ENCODE results near the gene COL9A1.
"Not testable (repeated sequence)": the region's sequence is repeated elsewhere in the genome, so short reads cannot be mapped to it uniquely, and the experiment has no call there.

COL9A1 gene

DNA sequence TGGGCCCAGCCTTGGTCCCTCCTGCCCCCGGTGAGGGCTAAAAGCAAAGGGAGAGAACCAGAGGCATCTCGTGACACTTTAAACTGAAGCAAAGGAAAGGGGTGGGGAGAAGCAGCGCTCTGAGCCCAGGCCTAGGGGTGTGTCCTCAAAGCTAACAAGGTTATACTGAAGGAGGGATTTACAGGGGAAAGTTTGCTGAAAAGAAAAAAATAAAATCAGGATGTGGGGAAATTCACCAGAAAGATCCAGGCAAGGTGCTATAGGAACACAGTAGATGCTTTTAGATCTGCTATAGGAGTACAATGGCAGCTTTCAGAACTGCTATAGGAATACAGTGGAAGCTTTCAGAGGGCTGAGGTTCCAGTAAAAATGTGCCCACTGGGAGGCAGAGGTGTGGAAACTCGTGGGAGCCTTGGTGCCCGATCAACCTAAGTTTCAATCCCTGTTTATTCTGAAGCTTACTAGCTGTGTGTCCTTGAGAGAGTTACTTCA is at the start of gene COL9A1:
Gene COL9A1 (minus strand): TSS at position 51 of the 492 bp plus-strand sequence. CDS start 160 bp downstream, outside the sequence.
- DNase-seq = no peak

GRCh38 chr6:70351461-70351860 is 48.6 kb upstream of the COL9A1 start:
- DNase-seq = no peak

GRCh38 chr6:70345619-70346018 is 42.7 kb upstream of the COL9A1 start:
- DNase-seq = no peak

DNA sequence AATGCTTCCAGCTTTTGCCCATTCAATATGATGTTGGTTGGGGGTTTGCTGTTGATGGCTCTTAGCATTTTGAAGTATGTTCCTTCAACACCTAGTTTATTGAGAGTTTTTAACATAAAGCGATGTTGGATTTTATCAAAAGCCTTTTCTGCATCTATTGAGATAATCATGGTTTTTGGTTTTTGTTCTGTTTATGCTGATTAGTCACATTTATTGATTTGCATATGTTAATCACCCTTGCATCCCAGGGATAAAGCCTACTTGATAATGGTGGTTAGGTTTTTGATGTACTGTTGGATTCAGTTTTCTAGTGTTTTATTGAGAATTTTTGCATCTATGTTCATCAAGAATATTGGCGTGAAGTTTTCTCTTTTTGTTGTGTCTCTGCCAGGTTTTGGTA is 40.4 kb upstream of the COL9A1 start:
- no peak for DNase-seq

DNA sequence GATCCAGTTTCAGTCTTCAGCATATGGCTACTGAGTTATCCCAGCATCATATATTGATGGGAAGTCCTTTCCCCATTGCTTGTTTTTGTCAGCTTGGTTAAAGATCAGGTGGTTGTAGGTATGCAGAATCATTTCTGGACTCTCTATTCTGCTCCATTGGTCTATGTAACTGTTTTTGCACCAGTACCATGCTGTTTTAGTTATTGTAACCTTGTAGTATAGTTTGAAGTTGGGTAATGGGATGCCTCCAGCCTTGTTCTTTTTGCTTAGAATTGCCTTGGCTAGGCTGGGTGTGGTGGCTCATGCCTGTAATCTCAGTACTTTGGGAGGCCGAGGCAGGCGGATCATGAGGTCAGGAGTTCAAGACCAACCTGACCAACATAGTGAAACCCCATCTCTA is 36.9 kb upstream of the COL9A1 start:
- DNase-seq = not testable (repeated sequence)

- no peak for DNase-seq
Measured at GRCh38 chr6:70338775-70339174, 35.9 kb upstream of the COL9A1 start.

- DNase-seq = no peak
Measured at GRCh38 chr6:70337743-70338105, 34.8 kb upstream of the COL9A1 start.

- no peak for DNase-seq
Measured at GRCh38 chr6:70336996-70337742, 34.3 kb upstream of the COL9A1 start.

GRCh38 chr6:70327036-70327435 is 24.2 kb upstream of the COL9A1 start:
- no peak for DNase-seq

DNA sequence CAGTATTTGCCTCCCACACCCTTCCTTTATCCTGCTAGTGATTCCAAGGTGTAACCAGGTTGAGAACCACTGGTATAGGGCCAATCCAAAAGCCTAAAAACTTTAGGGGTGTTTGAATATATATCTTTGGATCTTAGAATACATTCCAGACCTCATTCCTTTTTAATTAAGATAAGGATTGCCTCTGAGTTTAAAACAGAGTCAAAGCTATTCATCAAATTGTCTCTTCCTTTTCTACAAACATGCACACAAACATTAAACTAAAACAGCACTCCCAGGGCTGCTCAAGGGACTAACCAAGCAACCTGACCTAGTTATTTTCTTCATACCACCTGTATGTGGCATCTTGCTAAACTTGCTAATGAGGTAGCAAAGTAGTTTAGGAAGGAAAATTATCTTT is 22.1 kb upstream of the COL9A1 start:
- no peak for DNase-seq

GRCh38 chr6:70317799-70318198 is 14.9 kb upstream of the COL9A1 start:
- not testable (repeated sequence) for DNase-seq

DNA sequence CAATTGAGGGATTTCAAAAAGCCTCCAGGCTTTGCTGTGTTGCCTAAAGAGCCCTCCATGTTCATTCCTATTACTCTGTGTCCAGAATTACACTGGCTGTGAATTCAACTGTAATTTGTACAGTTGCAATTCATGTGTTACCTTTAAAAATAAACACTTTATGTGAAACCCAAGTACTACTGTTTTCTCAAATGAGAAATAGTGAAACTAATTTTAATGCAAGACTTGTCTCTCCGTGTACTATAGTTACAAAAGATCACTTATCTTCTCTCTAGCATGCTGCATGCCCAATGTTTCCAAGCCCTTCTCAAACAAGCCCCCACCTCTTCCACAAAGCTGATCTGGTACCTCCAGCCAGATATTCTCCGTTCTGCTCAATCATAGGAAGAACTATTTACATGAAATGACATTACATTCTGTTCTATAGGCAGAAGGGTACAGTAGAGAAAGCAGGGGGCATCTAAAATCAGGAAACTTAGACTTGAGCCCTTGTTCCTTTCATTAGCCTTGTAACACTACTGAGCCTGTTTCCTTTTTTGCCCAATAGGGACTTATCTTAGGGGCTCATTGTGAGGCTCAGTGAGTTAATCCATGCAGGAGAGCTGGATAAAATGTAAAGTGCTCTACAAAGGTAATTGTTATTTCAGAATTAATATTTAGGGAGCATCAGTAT is 12.3 kb upstream of the COL9A1 start:
- DNase-seq = no peak

DNA sequence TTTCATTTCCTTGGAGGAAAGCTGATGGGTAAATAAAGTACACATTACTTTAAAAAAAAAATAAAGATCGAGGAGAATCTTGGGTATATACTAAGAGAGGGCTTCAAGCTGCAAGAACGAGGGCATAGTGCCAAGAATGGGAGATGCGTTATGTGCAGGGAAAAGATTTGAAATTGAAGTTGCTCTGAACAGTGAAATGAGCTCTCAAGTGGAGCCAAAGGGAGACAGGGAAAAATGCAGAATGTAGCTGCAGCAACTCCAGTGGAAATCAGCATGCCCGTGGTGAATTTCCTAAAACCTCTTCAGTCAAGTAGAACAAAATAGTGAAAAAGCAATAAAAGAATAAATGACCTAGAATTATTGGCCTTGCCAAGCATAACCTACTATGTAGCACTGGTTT is 11.4 kb upstream of the COL9A1 start:
- no peak for DNase-seq

- DNase-seq = no peak
Measured at GRCh38 chr6:70312165-70312745, 9.4 kb upstream of the COL9A1 start.

GRCh38 chr6:70310063-70310694 is 7.3 kb upstream of the COL9A1 start:
- DNase-seq = peak; percentile 46

GRCh38 chr6:70309243-70309642 is 6.4 kb upstream of the COL9A1 start:
- DNase-seq = no peak

DNA sequence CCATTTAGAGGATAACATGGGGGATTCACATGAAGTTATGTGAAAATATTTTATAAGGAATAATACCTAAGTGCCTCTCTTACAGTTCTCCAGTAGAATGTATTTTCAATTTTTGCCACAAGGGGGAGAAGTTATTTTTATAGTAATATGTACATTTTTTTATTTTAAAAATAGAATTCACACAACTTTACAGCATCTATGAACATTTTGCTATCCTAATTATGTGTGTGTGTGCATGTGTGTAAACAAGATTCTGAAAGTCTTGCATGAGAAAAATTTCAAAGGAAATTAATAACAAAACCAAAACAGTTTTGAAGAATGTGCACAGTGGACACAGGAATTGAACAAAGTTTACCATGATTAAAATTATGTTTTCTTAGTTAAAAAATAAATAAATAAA is 5.3 kb upstream of the COL9A1 start:
- not testable (repeated sequence) for DNase-seq

GRCh38 chr6:70307008-70307407 is 4.1 kb upstream of the COL9A1 start:
- no peak for DNase-seq

- no peak for DNase-seq
Measured at GRCh38 chr6:70304616-70305015, 1.7 kb upstream of the COL9A1 start.

DNA sequence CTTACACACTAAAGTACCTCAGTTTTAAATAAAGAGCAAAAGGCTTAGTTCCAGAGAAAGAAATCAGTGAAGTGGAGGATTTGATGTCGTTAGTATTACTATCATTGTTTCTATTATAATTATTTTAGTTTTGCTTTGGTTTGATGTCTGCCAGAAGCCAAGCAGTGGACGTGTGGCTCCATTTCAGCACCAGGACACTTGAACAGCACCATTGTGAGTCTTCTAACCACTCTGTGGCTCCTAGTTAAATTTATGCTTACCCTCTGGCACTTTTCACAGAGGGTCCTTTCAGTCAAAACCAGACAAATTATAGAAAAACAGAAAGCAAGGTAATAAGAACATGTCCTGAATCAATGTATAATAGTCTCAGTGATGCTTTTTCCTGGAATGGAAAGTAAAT is 3.4 kb downstream of the COL9A1 start:
- DNase-seq = no peak

GRCh38 chr6:70298068-70298467 is 4.8 kb downstream of the COL9A1 start:
- DNase-seq = no peak

GRCh38 chr6:70292193-70292592 is 10.7 kb downstream of the COL9A1 start:
- DNase-seq = no peak

GRCh38 chr6:70289299-70289698 is 13.6 kb downstream of the COL9A1 start:
- DNase-seq = no peak

DNA sequence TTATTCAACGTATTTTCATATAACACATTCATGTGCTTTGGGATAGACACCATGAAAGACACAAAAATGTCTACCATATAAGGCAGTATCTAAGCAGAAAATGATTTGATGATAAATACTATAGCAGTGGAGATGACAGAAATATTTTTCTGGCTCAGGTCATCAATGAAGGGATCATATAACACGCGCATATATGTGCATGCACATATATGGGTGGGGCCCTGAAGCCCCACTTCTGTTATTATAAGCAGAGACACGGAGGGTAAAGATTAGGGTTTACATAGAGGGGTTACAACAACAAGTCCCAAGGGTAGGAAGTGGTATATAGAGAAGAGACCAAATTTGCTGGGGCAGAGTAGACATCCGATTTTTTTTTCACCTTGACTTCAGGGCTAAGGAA is 16.0 kb downstream of the COL9A1 start:
- DNase-seq = no peak

Measured in NCI-H774 (cell line).